Small intestine (tissue), 7 donors: ENCODE measurements around the gene DOCK2. TPM values are rescaled to one million over a fixed set of nuclear protein-coding genes. Genes with fewer than 3 reads are reported as not detected.
"Not testable (repeated sequence)": the region's sequence is repeated elsewhere in the genome, so short reads cannot be mapped to it uniquely, and the experiment has no call there.

ENCODE experiments used
- DNase-seq, 2 donors: peaks; one replicate each; pipeline versions ENCODE4 v3.0.0 to v3.0.0-alpha.2; 2013
- FAIRE-seq: peaks from 2 replicates; lab custom pipeline; 2012; peaks lifted over from hg19 to GRCh38; lab: Jason Lieb, UNC
- H3K27ac ChIP-seq, 3 donors: one replicate each; pipeline ENCODE4 v1.5.1; 2013; ENCODE audit warnings: low read length in 2 of 3, mild to moderate bottlenecking in 2 of 3, control low read depth in 1 of 3, inconsistent platforms in 1 of 3, low read depth in 1 of 3, moderate library complexity in 1 of 3
- H3K27me3 ChIP-seq, 3 donors: one replicate each; pipeline ENCODE4 v1.6.1; 2013; ENCODE audit warnings: low read length in 3 of 3, inconsistent platforms in 1 of 3; ENCODE audit not compliant: control insufficient read depth in 3 of 3, insufficient read depth in 3 of 3
- H3K36me3 ChIP-seq, 3 donors: one replicate each; pipeline ENCODE4 v1.6.1; 2013; ENCODE audit warnings: low read length in 3 of 3, inconsistent platforms in 1 of 3, low read depth in 1 of 3, mild to moderate bottlenecking in 1 of 3, moderate library complexity in 1 of 3; ENCODE audit not compliant: control insufficient read depth in 3 of 3, insufficient read depth in 2 of 3
- H3K4me1 ChIP-seq, 3 donors: one replicate each; pipeline ENCODE4 v1.6.1; 2013; ENCODE audit warnings: low read length in 2 of 3, inconsistent platforms in 1 of 3, low read depth in 1 of 3, mild to moderate bottlenecking in 1 of 3, moderate library complexity in 1 of 3; ENCODE audit not compliant: control insufficient read depth in 3 of 3, insufficient read depth in 2 of 3
- H3K4me3 ChIP-seq, 3 donors: one replicate each; pipeline ENCODE4 v1.5.1; 2013; ENCODE audit warnings: low read length in 3 of 3, control low read depth in 1 of 3, inconsistent platforms in 1 of 3, low read depth in 1 of 3, mild to moderate bottlenecking in 1 of 3, moderate library complexity in 1 of 3
- H3K9me3 ChIP-seq, 2 donors: one replicate each; pipeline ENCODE4 v1.6.1; 2013; ENCODE audit warnings: low read depth in 1 of 2, low read length in 1 of 2; ENCODE audit not compliant: control insufficient read depth in 2 of 2, insufficient read depth in 1 of 2
- WGBS, 3 donors: extraction: QIAGEN DNeasy Blood & Tissue Kit; methylation state at CpG; one replicate each; pipeline ENCODE4 v1.1.7; 2013; 5-methylcytosine and 5-hydroxymethylcytosine counted together
- polyA plus RNA-seq, 4 donors: library from polyadenylated mRNA; stranded (reverse) in 3 of 4; unstranded in 1 of 4; fragments of 200-250 nt in 3 of 4; fragments of 120-200 nt in 1 of 4; gene quantifications; one replicate each; pipeline versions ENCODE4 v1.2.1 to v1.2.3, GENCODE V29; 2013
- donor health status: healthy with polysubstance abuse.
- donor health status: control.
- donor health status: control.
- donor health status: Bipolar disorder and iron deficiency.
- donor health status: healthy.

Gene DOCK2
- polyA plus RNA-seq, 4 donors, result 1.3 to 5.9 (median 3.0) TPM

- Histone ChIP-seq H3K27me3 (no peaks in the 10 kb centered on the region), H3K4me3 (no peak overlapping the region), H3K4me1 (no peaks in the 10 kb centered on the region), H3K9me3 (no peaks in the 10 kb centered on the region), H3K36me3 (no peaks in the 10 kb centered on the region), H3K27ac (no peak overlapping the region)
- DNase-seq (no peak), FAIRE-seq (no peak)
- 83 to 90% (median 87%) methylated on average over 2 of the region's 2 CpGs for WGBS, 3 donors
These were observed 125.4 kb downstream of the DOCK2 start for GRCh38 chr5:169762338-169763095.

- DNase-seq, result no peak
- Histone ChIP-seq H3K27me3 (no peaks in the 10 kb centered on the region), H3K36me3 (no peaks in the 10 kb centered on the region)
These were observed 126.4 kb downstream of the DOCK2 start for GRCh38 chr5:169763376-169764017.

GRCh38 chr5:169764018-169764378, 126.9 kb downstream of the DOCK2 start:
- Histone ChIP-seq H3K4me1 (no peaks in the 10 kb centered on the region), H3K36me3 (no peaks in the 10 kb centered on the region), H3K27ac (no peak overlapping the region), H3K9me3 (no peaks in the 10 kb centered on the region), H3K27me3 (no peaks in the 10 kb centered on the region), H3K4me3 (no peak overlapping the region)
- FAIRE-seq (no peak), DNase-seq (no peak)
- 76 to 82% (median 79%) methylated on average over 5 of the region's 5 CpGs for WGBS, 3 donors

More at GRCh38 chr5:169763376-169764017, 126.4 kb downstream of the DOCK2 start:
- FAIRE-seq, result no peak
- WGBS, 3 donors, result 61 to 74% (median 72%) methylated on average over 8 of the region's 8 CpGs
- H3K4me3 ChIP-seq, result no peak overlapping the region
- H3K9me3 ChIP-seq, result no peaks in the 10 kb centered on the region
- no peak overlapping the region for H3K27ac ChIP-seq
- H3K4me1 ChIP-seq, result no peaks in the 10 kb centered on the region

- DNase-seq (no peak), FAIRE-seq (no peak)
- H3K4me1 ChIP-seq, result no peaks in the 10 kb centered on the region
- no peak overlapping the region for H3K27ac ChIP-seq
- no peaks in the 10 kb centered on the region for H3K27me3 ChIP-seq
- no peak overlapping the region for H3K4me3 ChIP-seq
- H3K9me3 ChIP-seq, result no peaks in the 10 kb centered on the region
- WGBS, 3 donors, result 76 to 79% (median 76%) methylated on average over 3 of the region's 3 CpGs
- H3K36me3 ChIP-seq, result no peaks in the 10 kb centered on the region
These were observed 128.3 kb downstream of the DOCK2 start for GRCh38 chr5:169765176-169765996.

GRCh38 chr5:169766943-169767342, 129.9 kb downstream of the DOCK2 start:
- not testable (repeated sequence) for H3K9me3 ChIP-seq, H3K27ac ChIP-seq, H3K4me1 ChIP-seq, H3K4me3 ChIP-seq, FAIRE-seq, DNase-seq, H3K36me3 ChIP-seq, H3K27me3 ChIP-seq
- 90 to 91% (median 90%) methylated on average over 6 of the region's 6 CpGs for whole genome bisulfite sequencing, 3 donors

GRCh38 chr5:169767938-169768337, 130.9 kb downstream of the DOCK2 start:
- FAIRE-seq (no peak), DNase-seq (peak; percentile 6 to 25)
- H3K27me3 ChIP-seq, result peaks cover 0 to 3% (median 0%) of the 10 kb centered on the region in 3 donors
- no peaks in the 10 kb centered on the region for H3K36me3 ChIP-seq
- 33 to 63% (median 46%) methylated on average over 6 of the region's 6 CpGs for WGBS, 3 donors
- no peaks in the 10 kb centered on the region for H3K4me1 ChIP-seq
- H3K27ac ChIP-seq, result no peak overlapping the region
- H3K4me3 ChIP-seq, result no peak overlapping the region
- no peaks in the 10 kb centered on the region for H3K9me3 ChIP-seq

GRCh38 chr5:169768416-169768815, 131.3 kb downstream of the DOCK2 start:
- no peak overlapping the region for H3K27ac ChIP-seq
- no peaks in the 10 kb centered on the region for H3K36me3 ChIP-seq
- H3K9me3 ChIP-seq, result no peaks in the 10 kb centered on the region
- WGBS, 3 donors, result 25 to 64% (median 50%) methylated on average over 1 of the region's 1 CpG
- H3K27me3 ChIP-seq, result peaks cover 0 to 3% (median 0%) of the 10 kb centered on the region in 3 donors
- FAIRE-seq, result no peak
- no peak for DNase-seq
- H3K4me1 ChIP-seq, result no peaks in the 10 kb centered on the region
- H3K4me3 ChIP-seq, result no peak overlapping the region

GRCh38 chr5:169770109-169770508, 133.0 kb downstream of the DOCK2 start:
- Histone ChIP-seq H3K4me1 (no peaks in the 10 kb centered on the region), H3K36me3 (no peaks in the 10 kb centered on the region), H3K27ac (no peak overlapping the region), H3K27me3 (peaks cover 0 to 3% (median 0%) of the 10 kb centered on the region in 3 donors), H3K4me3 (no peak overlapping the region), H3K9me3 (no peaks in the 10 kb centered on the region)
- no peak for FAIRE-seq
- WGBS, 3 donors, result 43 to 72% (median 72%) methylated on average over 1 of the region's 1 CpG
- no peak for DNase-seq
